Measurements from ENCODE around the gene PLAC1.

The PLAC1 gene

DNA sequence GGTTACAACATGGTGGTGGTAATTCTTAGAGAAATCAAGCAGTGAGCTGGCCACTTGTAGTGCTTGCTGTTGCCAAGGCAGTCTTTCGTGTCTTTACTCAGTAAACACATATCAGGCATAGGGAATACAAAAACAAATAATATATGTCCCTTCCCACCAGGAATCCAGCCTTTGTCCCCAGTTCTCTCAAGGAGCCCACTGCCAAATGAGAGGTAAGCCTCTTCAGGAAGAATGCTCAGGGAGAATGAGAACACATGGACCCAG, 421 bp upstream of the PLAC1 start:
- H3K4me3 Mint-ChIP-seq, result no peak overlapping the region
- H3K36me3 Mint-ChIP-seq (ENCODE audit: low read depth), result no peaks in the 10 kb centered on the region
- H3K27ac Mint-ChIP-seq, result no peak overlapping the region
- intact Hi-C loops (cut with micrococcal nuclease), result no loop called here
- peaks cover 21% of the 10 kb centered on the region for H3K4me1 Mint-ChIP-seq (ENCODE audit: low read depth)
- no peaks in the 10 kb centered on the region for H3K9me3 Mint-ChIP-seq
- peaks cover 1% of the 10 kb centered on the region for H3K27me3 Mint-ChIP-seq

DNA sequence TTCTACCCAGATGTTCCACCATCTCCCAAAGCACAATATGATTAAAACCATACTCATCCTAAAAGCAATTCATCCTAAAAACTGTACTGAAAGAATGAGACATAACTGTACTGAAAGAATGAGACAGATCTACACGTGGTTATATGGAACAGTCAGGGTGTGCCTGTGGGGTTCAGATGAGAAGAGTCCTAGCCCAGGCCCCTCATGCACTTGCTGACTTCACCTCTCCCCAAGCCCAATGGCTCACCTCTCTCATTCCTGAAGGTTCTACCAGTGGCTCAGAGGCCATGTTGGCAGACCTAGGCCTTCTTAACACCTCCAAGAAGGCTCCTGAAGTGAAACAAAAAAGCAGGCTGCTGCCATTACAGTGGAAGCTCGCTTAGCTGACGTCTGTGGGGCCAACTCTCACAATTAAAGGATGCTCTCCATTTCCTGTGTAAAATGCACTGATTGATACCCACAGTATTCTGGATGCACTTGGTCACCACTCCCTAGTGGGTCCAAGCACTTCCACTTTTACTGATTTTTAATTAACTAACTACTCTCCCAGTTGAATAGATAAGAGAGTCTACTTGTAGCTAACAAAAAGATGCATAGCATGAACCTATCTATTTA, 3.8 kb downstream of the PLAC1 start:
- intact Hi-C loops (cut with micrococcal nuclease), result no loop called here
- Mint-ChIP-seq H3K36me3 (ENCODE audit: low read depth) (no peaks in the 10 kb centered on the region), H3K9me3 (no peaks in the 10 kb centered on the region), H3K27me3 (peaks cover 1% of the 10 kb centered on the region), H3K4me1 (ENCODE audit: low read depth) (peaks cover 16% of the 10 kb centered on the region), H3K27ac (no peak overlapping the region), H3K4me3 (no peak overlapping the region)

DNA sequence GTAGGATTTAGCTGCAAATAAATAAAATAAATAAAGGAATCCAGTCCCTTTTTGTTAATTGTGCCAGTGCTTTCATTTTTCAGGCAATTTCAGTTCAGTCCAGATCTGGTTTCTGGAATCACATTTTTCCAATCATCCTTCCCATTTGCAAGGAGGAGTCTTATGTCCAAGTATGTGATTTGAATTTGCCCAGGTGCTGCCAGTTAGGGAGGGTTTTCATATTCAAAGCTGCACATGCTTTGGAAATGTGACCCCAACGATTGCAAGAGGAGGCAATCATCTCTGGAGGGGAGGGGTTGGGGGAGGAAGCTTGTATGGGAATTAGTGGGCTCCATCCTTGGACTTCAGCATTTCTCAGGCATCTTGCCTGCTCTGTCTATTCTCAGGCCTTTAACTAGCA, 4.4 kb downstream of the PLAC1 start:
- Mint-ChIP-seq H3K4me3 (no peak overlapping the region), H3K36me3 (ENCODE audit: low read depth) (no peaks in the 10 kb centered on the region), H3K27me3 (peaks cover 1% of the 10 kb centered on the region), H3K9me3 (no peaks in the 10 kb centered on the region), H3K4me1 (ENCODE audit: low read depth) (peaks cover 16% of the 10 kb centered on the region), H3K27ac (no peak overlapping the region)
- intact Hi-C loops (cut with micrococcal nuclease), result no loop called here

DNA sequence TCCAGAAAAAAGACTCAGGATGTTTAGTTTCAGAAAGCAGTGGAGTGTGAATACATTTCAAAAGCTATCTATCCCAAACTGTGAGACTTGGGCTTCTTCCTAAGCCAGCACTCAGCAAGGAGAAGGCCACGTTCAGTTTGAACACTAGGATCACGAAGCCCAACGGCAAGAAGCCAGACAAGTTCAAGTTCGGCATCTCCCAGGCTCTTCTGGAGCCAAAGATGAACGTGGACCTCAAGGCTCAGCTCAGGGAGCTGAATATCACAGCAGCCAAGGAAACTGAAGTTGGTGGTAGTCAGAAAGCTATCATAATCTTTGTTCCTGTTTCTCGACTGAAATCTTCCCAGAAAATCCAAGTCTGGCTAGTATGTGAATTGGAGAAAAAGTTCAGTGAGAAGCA, 7.6 kb downstream of the PLAC1 start:
- no peak overlapping the region for H3K4me3 Mint-ChIP-seq
- intact Hi-C loops (cut with micrococcal nuclease), result no loop called here
- H3K36me3 Mint-ChIP-seq (ENCODE audit: low read depth), result no peaks in the 10 kb centered on the region
- H3K4me1 Mint-ChIP-seq (ENCODE audit: low read depth), result peaks cover 26% of the 10 kb centered on the region
- no peaks in the 10 kb centered on the region for H3K9me3 Mint-ChIP-seq
- H3K27me3 Mint-ChIP-seq, result peaks cover 1% of the 10 kb centered on the region
- H3K27ac Mint-ChIP-seq, result no peak overlapping the region

DNA sequence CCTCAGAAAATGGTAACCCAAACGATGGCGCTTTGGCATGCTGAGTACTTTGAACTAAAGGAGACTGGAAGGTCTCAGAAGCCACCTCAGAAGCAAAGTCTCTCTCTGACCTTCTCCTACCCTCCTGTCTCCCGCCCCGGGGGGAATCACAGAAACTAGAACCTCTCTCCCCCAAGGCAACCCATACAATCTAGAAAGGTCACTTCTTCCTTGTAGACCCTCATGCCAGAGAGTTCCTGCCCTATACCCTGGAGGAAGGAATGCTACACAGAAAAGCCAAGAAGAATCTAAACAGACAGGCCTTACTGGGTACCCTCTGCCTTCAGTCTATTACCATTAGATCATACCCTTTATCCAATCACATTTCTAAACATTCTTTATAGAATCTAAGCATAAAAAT, 8.5 kb downstream of the PLAC1 start:
- intact Hi-C loops (cut with micrococcal nuclease), result no loop called here
- Mint-ChIP-seq H3K27me3 (peaks cover 1% of the 10 kb centered on the region), H3K4me3 (no peak overlapping the region), H3K4me1 (ENCODE audit: low read depth) (peaks cover 35% of the 10 kb centered on the region), H3K36me3 (ENCODE audit: low read depth) (no peaks in the 10 kb centered on the region), H3K9me3 (peaks cover 6% of the 10 kb centered on the region), H3K27ac (no peak overlapping the region)

DNA sequence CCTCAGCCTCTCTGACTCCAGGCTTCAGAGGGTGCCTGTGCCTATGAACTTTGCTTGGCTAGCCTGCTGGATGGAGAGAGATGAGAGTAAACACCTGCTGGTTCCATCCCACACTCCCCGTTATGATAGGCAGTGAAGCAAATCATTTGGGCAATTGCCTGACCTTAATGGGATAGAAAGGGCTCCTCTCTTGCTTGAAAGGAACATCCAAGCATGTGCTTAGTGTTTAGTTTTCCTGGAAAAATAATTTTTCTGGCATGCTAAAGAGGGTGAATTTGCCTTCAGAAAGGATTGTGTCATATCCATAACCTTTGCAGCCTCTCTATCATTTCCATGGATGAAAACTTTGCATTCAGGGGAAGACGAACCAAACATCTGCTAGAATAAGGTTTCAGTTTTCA, 10.8 kb downstream of the PLAC1 start:
- H3K27me3 Mint-ChIP-seq, result peaks cover 1% of the 10 kb centered on the region
- H3K4me1 Mint-ChIP-seq (ENCODE audit: low read depth), result peaks cover 43% of the 10 kb centered on the region
- H3K27ac Mint-ChIP-seq, result no peak overlapping the region
- intact Hi-C loops (cut with micrococcal nuclease), result no loop called here
- H3K36me3 Mint-ChIP-seq (ENCODE audit: low read depth), result no peaks in the 10 kb centered on the region
- no peak overlapping the region for H3K4me3 Mint-ChIP-seq
- peaks cover 6% of the 10 kb centered on the region for H3K9me3 Mint-ChIP-seq

DNA sequence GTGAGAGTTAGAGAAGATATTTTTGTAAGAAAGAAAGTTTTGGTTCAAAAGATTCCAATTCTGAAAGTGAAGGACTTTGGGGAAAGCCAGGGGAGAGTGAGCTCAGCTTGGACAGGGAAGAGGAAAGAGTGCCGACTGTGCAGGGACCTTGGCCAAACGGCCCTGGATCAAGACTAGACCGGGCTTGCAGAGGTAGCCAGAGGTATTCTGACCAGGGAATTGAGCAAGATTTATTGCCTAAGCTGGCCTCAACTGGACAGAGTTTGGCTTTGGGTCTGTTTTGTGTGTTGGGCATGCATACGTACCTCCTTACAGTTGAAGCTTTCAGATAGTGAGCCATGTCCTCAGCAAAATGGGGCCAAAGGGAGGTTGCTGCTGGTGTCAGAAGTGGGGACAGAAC, 11.6 kb downstream of the PLAC1 start:
- H3K36me3 Mint-ChIP-seq (ENCODE audit: low read depth), result no peaks in the 10 kb centered on the region
- H3K4me1 Mint-ChIP-seq (ENCODE audit: low read depth), result peaks cover 43% of the 10 kb centered on the region
- peak overlapping the region; percentile 78 for H3K27ac Mint-ChIP-seq
- H3K9me3 Mint-ChIP-seq, result peaks cover 6% of the 10 kb centered on the region
- intact Hi-C loops (cut with micrococcal nuclease), result no loop called here
- H3K27me3 Mint-ChIP-seq, result peaks cover 1% of the 10 kb centered on the region
- no peak overlapping the region for H3K4me3 Mint-ChIP-seq

DNA sequence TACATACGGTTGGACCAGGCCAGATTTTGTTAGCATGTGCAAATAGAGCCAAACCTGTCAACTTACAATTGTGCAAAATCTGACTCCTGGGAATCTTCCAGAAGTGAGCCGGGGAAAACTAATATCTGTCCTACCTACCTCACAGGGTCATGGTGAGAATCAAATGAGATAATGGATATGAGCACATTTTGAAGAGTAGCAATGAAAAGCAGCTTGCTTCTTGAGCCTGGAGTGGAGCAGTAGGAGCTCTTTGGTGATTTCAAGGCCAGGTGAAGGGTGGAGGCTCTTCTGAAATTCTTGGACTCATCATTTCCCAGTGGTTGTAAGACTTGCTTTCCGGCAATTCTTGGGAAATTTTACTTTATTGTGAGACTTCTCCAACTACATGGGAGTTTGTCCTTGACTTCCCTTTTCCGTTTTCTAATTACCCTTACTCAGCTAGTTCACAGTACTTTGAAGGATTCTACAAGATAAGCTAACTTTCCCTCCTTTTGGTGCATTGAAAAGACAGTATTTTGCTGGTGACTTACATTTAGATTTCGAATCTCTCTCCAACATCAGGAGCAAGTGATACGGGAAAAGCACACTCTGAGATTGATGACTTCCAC, 12.2 kb downstream of the PLAC1 start:
- peaks cover 46% of the 10 kb centered on the region for H3K4me1 Mint-ChIP-seq (ENCODE audit: low read depth)
- H3K27ac Mint-ChIP-seq, result peak overlapping the region; percentile 78
- no peaks in the 10 kb centered on the region for H3K36me3 Mint-ChIP-seq (ENCODE audit: low read depth)
- H3K27me3 Mint-ChIP-seq, result peaks cover 1% of the 10 kb centered on the region
- H3K4me3 Mint-ChIP-seq, result no peak overlapping the region
- intact Hi-C loops (cut with micrococcal nuclease), result no loop called here
- peaks cover 6% of the 10 kb centered on the region for H3K9me3 Mint-ChIP-seq

DNA sequence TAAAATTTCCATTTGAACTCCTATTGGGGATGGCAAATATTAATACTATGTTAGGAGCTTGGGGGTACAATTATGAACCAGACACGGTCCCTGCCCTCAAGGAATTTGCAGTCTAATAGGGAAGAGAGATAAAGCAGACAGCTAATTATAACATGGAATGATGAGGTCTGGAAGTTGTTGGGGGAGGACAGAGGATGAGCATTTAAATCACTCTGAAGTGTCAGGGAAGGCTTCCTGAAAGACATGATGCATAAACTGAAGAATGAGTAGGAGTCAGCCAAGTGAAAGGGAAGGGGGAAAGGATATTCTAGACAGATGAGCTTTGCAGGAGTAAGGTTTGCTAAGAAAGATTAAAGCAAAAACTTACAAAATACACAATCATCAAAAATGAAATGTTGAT, 15.9 kb downstream of the PLAC1 start:
- Mint-ChIP-seq H3K36me3 (ENCODE audit: low read depth) (no peaks in the 10 kb centered on the region), H3K9me3 (peaks cover 6% of the 10 kb centered on the region), H3K4me3 (no peak overlapping the region), H3K27ac (peak overlapping the region; percentile 22), H3K27me3 (no peaks in the 10 kb centered on the region), H3K4me1 (ENCODE audit: low read depth) (peaks cover 49% of the 10 kb centered on the region)
- intact Hi-C loops (cut with micrococcal nuclease), result no loop called here

DNA sequence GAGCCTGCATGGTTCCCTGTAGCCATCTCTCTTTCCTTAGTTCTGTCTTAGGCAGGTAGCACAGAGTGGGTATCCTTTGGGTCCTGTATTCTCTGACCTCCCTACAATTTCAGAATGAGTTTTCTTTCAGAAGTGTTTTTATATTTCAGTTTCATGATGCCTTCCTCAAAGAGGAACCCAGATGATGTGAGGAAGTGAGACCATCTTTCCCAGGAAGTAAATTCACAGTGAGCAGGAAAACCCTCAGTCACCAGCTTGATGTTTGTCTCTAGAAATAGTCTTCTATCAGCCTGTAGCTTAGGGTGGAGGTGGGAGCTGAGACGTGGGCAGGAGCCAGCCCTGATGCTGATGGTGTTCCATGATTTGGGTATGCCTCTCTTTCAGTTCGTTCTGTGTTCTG, 16.9 kb downstream of the PLAC1 start:
- no peak overlapping the region for H3K4me3 Mint-ChIP-seq
- no peaks in the 10 kb centered on the region for H3K27me3 Mint-ChIP-seq
- H3K27ac Mint-ChIP-seq, result peak overlapping the region; percentile 70
- no peaks in the 10 kb centered on the region for H3K36me3 Mint-ChIP-seq (ENCODE audit: low read depth)
- intact Hi-C loops (cut with micrococcal nuclease), result no loop called here
- peaks cover 46% of the 10 kb centered on the region for H3K4me1 Mint-ChIP-seq (ENCODE audit: low read depth)
- peaks cover 6% of the 10 kb centered on the region for H3K9me3 Mint-ChIP-seq

DNA sequence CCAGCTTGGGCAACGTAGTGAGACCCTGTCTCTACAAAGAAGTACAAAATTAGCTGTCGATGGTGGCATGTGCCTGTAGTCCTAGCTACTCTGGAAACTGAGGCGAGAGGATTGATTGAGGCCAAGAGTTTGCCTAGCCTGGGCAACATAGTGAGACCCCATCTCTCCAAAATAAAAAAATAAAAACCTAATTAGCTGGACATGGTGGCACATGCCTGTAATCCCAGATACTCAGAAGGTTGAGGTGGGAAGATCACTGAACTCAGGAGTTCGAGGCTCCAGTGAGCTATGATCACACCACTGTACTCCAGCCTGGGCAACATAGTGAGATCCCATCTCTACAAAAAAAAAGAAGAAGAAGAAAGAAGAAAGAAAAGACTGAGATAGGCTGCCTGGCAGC, 17.4 kb downstream of the PLAC1 start:
- H3K27me3 Mint-ChIP-seq, result no peaks in the 10 kb centered on the region
- intact Hi-C loops (cut with micrococcal nuclease), result no loop called here
- peak overlapping the region; percentile 70 for H3K27ac Mint-ChIP-seq
- peaks cover 6% of the 10 kb centered on the region for H3K9me3 Mint-ChIP-seq
- no peaks in the 10 kb centered on the region for H3K36me3 Mint-ChIP-seq (ENCODE audit: low read depth)
- peaks cover 42% of the 10 kb centered on the region for H3K4me1 Mint-ChIP-seq (ENCODE audit: low read depth)
- no peak overlapping the region for H3K4me3 Mint-ChIP-seq

DNA sequence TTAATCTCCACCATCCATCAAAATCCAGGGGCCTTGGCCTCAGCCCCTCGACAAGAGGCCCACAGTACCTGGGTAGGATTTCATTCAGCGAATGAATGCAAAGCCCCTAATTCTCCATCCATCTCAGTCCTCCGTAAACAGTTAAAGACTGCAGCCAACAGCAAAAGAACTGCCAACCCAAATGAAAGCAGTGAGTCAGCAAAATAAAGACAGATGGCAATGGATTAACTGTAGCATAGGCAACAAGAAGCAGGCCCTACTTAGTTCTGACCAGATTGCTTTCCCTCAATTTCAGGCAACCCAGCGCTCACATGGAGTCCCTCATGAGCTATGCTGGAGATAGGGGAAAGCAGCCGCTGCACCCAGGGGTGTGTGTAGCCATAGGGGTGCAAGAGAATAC, 21.4 kb downstream of the PLAC1 start:
- H3K36me3 Mint-ChIP-seq (ENCODE audit: low read depth), result no peaks in the 10 kb centered on the region
- H3K9me3 Mint-ChIP-seq, result no peaks in the 10 kb centered on the region
- intact Hi-C loops (cut with micrococcal nuclease), result no loop called here
- peaks cover 33% of the 10 kb centered on the region for H3K4me1 Mint-ChIP-seq (ENCODE audit: low read depth)
- H3K27ac Mint-ChIP-seq, result no peak overlapping the region
- H3K27me3 Mint-ChIP-seq, result no peaks in the 10 kb centered on the region
- H3K4me3 Mint-ChIP-seq, result no peak overlapping the region

DNA sequence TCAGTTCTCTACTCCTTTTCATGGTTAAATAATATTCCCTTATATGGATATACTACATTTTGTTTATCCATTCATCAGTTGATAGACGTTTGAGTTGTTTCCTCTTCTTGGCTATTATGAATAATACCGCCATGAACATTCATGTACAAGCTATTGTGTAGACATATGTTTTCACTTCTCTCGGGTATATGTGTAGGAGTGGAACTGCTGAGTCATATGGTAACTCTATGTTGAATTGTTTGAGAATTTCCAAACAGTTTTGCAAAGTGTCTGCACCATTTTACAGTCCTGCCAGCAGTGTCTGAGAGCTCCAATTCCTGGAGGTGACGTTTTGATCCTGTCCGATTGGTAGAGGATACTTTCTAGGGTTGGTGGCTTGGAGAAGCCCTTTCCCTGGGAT, 23.6 kb downstream of the PLAC1 start:
- H3K27ac Mint-ChIP-seq, result no peak overlapping the region
- intact Hi-C loops (cut with micrococcal nuclease), result no loop called here
- no peaks in the 10 kb centered on the region for H3K36me3 Mint-ChIP-seq (ENCODE audit: low read depth)
- H3K4me3 Mint-ChIP-seq, result no peak overlapping the region
- H3K9me3 Mint-ChIP-seq, result no peaks in the 10 kb centered on the region
- peaks cover 22% of the 10 kb centered on the region for H3K4me1 Mint-ChIP-seq (ENCODE audit: low read depth)
- H3K27me3 Mint-ChIP-seq, result no peaks in the 10 kb centered on the region

DNA sequence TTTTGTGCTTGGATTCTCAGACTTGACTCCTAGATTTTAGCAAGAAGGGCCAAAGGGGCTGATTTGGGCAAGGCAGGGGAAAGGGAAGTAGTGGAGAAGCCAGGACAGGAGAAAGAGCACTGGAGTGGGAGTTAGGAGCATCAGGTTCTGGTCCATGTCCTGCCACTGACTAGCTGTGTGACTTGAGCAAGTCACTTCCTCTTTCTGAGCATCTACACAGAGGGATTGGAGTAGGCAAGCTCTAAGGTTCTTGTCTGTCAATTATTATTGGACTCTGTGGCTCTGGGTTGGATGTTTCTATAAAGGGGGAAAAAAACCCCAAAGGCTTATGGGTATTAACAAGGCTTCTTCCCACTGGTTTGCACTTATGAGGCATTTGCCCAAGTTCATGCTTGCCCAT, 24.4 kb downstream of the PLAC1 start:
- Mint-ChIP-seq H3K4me3 (no peak overlapping the region), H3K27ac (no peak overlapping the region), H3K9me3 (no peaks in the 10 kb centered on the region), H3K36me3 (ENCODE audit: low read depth) (no peaks in the 10 kb centered on the region), H3K4me1 (ENCODE audit: low read depth) (peaks cover 22% of the 10 kb centered on the region), H3K27me3 (no peaks in the 10 kb centered on the region)
- intact Hi-C loops (cut with micrococcal nuclease), result no loop called here

DNA sequence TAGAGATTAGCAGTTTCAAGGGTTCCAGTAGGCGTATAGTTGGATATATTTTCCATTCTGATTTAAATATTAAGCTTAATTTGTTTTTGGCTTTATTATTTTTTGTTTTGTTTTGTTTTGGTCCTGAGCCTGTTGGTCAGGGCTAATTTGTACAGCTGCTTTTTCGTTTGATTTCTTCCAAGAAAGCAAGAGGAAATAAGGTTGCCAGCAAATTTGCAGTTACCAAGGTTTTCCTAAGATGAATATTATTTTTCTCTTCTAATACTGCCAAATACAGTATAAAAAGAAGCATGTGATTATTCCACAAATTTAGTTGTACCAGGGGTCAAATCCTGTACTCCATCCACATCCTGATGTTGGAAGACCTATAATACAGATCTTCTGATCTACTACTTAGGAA, 24.9 kb downstream of the PLAC1 start:
- no peaks in the 10 kb centered on the region for H3K36me3 Mint-ChIP-seq (ENCODE audit: low read depth)
- H3K9me3 Mint-ChIP-seq, result no peaks in the 10 kb centered on the region
- H3K27me3 Mint-ChIP-seq, result no peaks in the 10 kb centered on the region
- peaks cover 24% of the 10 kb centered on the region for H3K4me1 Mint-ChIP-seq (ENCODE audit: low read depth)
- no peak overlapping the region for H3K4me3 Mint-ChIP-seq
- intact Hi-C loops (cut with micrococcal nuclease), result no loop called here
- no peak overlapping the region for H3K27ac Mint-ChIP-seq

Data from dendritic cell treated with granulocyte-macrophage colony-stimulating factor and Interleukin-4, amounts not matched to agents 40 ng/mL and 50 ng/mL, for 4 days (primary cell).